Femur (tissue), 1 donor: ENCODE results near the gene CNIH3.

ENCODE experiments used
- DNase-seq: peaks from one replicate; pipeline ENCODE4 v3.0.0-alpha.2; 2017

CNIH3 gene

GRCh38 chr1:224749916-224750315 is 133.8 kb downstream of the CNIH3 start:
- no peak for DNase-seq

- no peak for DNase-seq
Measured at GRCh38 chr1:224751624-224752311, 135.7 kb downstream of the CNIH3 start.

- no peak for DNase-seq
Measured at GRCh38 chr1:224753491-224753890, 137.4 kb downstream of the CNIH3 start.

- DNase-seq = no peak
Measured at GRCh38 chr1:224755586-224755985, 139.5 kb downstream of the CNIH3 start.

- no peak for DNase-seq
Measured at GRCh38 chr1:224757508-224757907, 141.4 kb downstream of the CNIH3 start.

GRCh38 chr1:224759135-224759534 is 143.0 kb downstream of the CNIH3 start:
- DNase-seq = no peak

- no peak for DNase-seq
Measured at GRCh38 chr1:224759681-224760091, 143.6 kb downstream of the CNIH3 start.

GRCh38 chr1:224760163-224760562 is 144.0 kb downstream of the CNIH3 start:
- DNase-seq = no peak

GRCh38 chr1:224761245-224761644 is 145.1 kb downstream of the CNIH3 start:
- DNase-seq = no peak

GRCh38 chr1:224762046-224762445 is 145.9 kb downstream of the CNIH3 start:
- no peak for DNase-seq

- DNase-seq = no peak
Measured at GRCh38 chr1:224762701-224763100, 146.6 kb downstream of the CNIH3 start.

GRCh38 chr1:224763126-224763775 is 147.1 kb downstream of the CNIH3 start:
- DNase-seq = no peak

GRCh38 chr1:224766266-224766665 is 150.1 kb downstream of the CNIH3 start:
- no peak for DNase-seq

GRCh38 chr1:224767031-224767430 is 150.9 kb downstream of the CNIH3 start:
- no peak for DNase-seq

- DNase-seq = no peak
Measured at GRCh38 chr1:224767676-224768075, 151.6 kb downstream of the CNIH3 start.

- no peak for DNase-seq
Measured at GRCh38 chr1:224768971-224769370, 152.9 kb downstream of the CNIH3 start.

GRCh38 chr1:224769452-224770335 is 153.6 kb downstream of the CNIH3 start:
- DNase-seq = no peak

GRCh38 chr1:224770336-224770693 is 154.2 kb downstream of the CNIH3 start:
- DNase-seq = no peak

GRCh38 chr1:224773646-224774045 is 157.5 kb downstream of the CNIH3 start:
- no peak for DNase-seq

- no peak for DNase-seq
Measured at GRCh38 chr1:224774378-224774777, 158.3 kb downstream of the CNIH3 start.

- DNase-seq = no peak
Measured at GRCh38 chr1:224777180-224777579, 161.1 kb downstream of the CNIH3 start.

GRCh38 chr1:224779536-224779935 is 163.4 kb downstream of the CNIH3 start:
- DNase-seq = no peak

- DNase-seq = no peak
Measured at GRCh38 chr1:224780736-224781135, 164.6 kb downstream of the CNIH3 start.

- DNase-seq = no peak
Measured at GRCh38 chr1:224781800-224782199, 165.7 kb downstream of the CNIH3 start.
